Glomerular visceral epithelial cell (primary cell): Measurements from ENCODE around the gene RDX.
"Not testable (repeated sequence)": the region's sequence is repeated elsewhere in the genome, so short reads cannot be mapped to it uniquely, and the experiment has no call there.

Experiments
- DNase-seq: peaks from one replicate; pipeline ENCODE4 v3.0.0-alpha.2; 2016; ENCODE audit errors: extremely low spot score

The RDX gene

GRCh38 chr11:110272919-110273318 lies 23.5 kb downstream of the RDX start:
- DNase-seq: no peak

DNA sequence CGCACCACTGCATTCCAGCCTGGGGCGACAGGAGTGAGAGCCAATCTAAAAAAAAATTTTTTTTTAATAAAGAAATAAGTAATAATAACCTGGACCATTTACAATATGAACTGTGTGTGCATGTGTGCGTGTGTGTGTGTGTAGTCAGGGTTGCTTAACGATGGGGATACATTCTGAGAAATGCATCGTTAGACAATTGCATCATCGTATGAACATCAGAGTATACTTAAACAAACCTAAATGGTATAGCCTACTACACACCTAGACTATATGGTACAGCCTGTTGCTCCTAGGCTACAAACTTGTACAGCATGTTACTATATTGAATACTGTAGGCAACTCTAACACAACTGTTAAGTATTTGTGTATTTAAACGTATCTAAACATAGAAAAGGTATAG lies 26.4 kb downstream of the RDX start:
- no peak for DNase-seq

GRCh38 chr11:110268441-110268840 lies 28.0 kb downstream of the RDX start:
- no peak for DNase-seq

DNA sequence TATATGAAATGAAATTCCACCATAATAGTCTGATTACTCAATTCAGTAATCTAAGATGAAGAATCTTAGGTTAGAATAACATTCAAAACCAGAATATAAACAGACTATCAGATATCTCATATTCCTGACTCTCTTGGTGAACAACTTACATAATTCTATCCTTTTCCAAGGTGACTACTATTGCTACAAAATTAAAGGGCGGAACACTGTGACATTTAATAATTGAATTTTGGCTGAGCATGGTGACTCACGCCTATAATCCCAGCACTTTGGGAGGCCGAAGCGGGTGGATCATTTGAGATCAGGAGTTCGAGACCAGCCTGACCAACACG lies 34.4 kb downstream of the RDX start:
- no peak for DNase-seq

- no peak for DNase-seq
Observed at GRCh38 chr11:110261195-110262071, 35.0 kb downstream of the RDX start.

DNA sequence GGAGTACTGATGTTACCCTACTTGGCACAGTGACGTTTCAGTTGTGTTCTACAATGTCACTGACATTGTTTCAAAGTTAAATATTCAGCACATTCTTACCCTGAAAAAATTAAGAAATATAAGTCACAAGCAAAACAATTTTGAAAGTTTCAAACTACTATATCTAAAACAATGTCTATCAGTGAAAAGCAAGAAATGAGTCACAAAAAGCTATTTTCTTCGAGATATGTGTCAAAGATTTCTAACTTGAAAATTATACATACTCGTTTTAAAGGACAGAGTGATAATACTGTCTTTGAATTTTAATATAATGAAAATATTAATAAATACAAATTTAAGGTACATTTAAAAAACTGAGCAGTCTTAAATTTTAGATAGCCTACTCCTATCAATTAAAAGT lies 42.9 kb downstream of the RDX start:
- DNase-seq: no peak

- peak; percentile 48 for DNase-seq
Observed at GRCh38 chr11:110251836-110252235, 44.6 kb downstream of the RDX start.

GRCh38 chr11:110250168-110250567 lies 46.2 kb downstream of the RDX start:
- DNase-seq: no peak

GRCh38 chr11:110249766-110250165 lies 46.6 kb downstream of the RDX start:
- no peak for DNase-seq

DNA sequence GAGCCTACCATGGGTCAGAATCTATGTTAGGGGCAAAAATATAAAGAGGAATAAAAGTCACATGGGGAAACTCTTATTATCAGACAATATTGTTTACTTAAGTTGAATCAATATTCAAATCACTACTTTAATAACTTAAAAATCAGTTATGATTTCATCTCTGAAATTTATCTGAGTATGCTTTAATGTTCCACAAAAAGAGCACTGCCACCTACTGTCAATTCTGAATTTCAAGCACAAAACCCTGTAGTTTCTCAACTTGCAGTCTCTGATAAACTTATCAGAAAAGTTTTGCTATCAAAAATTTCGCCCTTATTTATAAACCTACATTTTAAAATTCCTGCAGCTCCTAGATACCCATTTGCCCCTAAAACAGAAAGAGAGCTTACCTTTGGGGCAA lies 47.3 kb downstream of the RDX start:
- no peak for DNase-seq

DNA sequence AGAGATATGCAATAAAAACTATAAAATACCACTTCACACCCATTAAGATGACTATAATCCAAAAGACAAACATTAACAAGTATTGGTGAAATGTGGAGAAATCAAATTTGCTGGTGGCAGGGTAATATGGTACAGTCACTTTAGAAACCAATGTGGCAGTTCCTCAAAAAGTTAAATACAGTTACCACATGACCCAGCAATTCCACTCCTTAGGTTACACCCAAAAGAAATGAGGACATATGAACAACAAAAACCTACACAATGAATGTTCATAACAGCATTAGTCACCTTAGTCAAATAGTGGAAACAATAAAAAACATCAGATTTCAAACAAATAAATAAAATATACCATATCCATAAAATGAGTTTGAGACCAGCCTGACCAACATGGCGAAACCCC lies 52.6 kb downstream of the RDX start:
- no peak for DNase-seq

- no peak for DNase-seq
Observed at GRCh38 chr11:110242746-110243145, 53.7 kb downstream of the RDX start.

GRCh38 chr11:110242188-110242587 lies 54.2 kb downstream of the RDX start:
- no peak for DNase-seq

- no peak for DNase-seq
Observed at GRCh38 chr11:110235966-110236365, 60.4 kb downstream of the RDX start.

DNA sequence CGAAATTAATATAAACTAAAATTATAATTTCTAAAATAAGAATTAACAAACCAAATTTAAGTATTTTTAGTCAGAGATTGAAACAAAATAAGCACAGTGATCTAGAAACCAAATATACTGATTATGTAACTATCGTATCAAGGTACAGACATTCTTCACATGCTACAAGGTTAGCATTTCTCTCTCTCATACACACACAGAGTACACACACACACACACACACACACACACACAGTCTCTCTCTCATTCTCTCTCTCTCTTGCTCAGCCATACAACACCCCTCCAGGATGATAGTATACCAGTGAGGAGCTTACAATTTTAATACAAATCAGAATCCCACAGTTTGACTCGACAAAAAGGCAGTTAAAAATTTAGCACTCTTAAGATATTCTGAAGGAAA lies 66.0 kb downstream of the RDX start:
- DNase-seq: no peak

DNA sequence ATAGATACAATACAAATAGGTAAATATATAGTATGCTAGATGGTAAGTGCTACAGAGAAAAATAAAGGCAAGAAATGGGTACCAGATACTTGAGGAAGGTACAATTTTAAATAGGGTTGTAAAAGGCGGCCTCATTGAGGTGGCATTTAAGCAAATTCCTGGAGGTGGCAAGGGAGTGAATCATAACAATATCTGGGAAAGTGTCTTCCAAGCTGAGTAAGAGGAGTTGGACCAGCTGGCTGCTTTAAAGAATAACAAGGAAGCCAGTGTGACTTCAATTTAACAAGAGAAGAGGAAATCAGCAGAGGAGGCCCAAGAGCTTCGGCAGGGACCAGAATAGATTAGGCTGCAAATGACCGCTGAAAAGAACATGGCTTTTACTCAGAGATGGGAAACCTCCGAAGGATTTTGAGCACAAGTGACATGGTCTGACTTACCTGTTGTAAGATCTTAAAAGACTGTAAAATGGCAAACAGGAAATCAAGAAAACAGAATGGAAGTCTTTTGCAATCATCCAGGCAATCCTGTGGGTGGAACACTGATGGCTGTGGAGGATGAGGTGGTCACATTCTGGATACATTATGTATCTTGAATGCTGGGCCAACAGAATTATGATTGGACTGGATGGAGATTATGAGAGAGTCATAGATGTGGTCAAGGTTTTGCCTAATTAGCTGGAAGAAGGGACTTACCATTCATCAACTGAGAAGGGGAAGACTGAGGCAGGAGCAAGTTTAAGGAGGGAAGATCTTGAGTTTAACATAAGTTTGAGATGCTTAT lies 77.2 kb downstream of the RDX start:
- DNase-seq: peak; percentile 26

DNA sequence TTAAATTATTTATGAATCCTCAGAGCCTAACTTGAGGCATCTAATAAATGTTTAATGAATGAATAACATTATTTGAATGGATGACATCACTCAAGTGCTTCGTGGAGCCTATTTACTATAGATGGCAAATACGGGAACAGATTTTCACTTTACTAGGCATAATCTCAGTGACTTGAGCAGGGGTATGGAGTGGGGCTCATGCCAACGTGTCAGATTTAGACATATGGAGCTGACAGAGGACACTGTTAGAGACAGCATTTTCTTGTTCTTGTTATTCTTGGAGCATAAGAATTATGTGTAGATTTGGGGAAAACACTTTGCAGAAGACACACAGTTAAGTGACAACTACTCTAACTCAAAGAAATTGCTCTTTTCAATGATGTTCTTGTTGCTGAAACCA lies 78.5 kb downstream of the RDX start:
- DNase-seq: no peak

DNA sequence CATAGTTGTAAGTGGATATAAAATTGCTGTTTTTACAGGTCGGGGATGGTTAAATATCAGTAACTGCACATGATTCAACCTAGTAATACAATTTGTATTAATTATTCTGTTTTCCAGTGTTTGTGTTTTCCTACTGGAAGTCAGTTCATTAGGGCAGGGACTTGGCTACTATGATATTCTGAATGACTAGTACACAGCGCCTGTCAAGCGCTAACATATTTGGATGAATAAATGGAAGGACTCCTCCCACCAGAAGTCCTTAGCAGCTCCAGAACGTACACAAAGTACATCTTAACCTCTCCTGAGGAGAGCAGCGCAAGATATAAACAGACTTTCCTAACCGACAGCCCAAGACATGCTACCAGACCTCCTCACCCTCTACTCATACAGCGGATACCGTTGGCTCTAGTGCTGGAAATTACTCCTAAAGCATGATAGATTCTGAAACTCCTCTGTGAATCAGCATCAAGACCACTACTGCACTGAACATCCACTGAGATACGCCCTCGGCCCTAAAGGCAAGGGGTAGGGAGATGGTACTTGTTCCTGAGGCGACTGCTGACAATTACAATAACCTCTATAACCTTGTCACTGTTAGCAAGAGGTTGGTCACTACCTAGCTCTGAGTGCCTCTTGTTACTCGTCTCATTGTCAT lies 79.1 kb downstream of the RDX start:
- no peak for DNase-seq

- DNase-seq: not testable (repeated sequence)
Observed at GRCh38 chr11:110209313-110209694, 87.1 kb downstream of the RDX start.

GRCh38 chr11:110208678-110209312 lies 87.6 kb downstream of the RDX start:
- not testable (repeated sequence) for DNase-seq

GRCh38 chr11:110207123-110207522 lies 89.3 kb downstream of the RDX start:
- DNase-seq: no peak

DNA sequence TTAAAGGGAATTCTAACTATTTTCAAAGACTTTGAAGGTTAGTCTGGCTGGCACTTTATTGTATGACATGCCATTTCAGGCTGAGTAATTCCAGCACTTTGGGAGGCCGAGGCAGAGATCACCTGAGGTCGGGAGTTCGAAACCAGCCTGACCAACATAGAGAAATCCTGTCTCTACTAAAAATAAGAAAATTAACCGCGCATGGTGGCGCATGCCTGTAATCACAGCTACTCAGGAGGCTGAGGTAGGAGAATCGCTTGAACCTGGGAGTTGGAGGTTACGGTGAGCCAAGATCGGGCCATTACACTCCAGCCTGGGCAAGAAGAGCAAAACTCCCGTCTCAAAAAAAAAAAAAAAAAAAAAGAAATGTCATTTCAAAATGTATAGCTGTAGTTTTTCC lies 95.6 kb downstream of the RDX start:
- DNase-seq: no peak
